H1 (cell line): ENCODE data around the gene TBPL2. TPM values are rescaled to one million over a fixed set of nuclear protein-coding genes. Genes with fewer than 3 reads are reported as not detected.

Experiments used
- CTCF ChIA-PET: fragments of 300-600 bp; sonication (Branson Sonifier 250); formaldehyde crosslinking; loops from one replicate; lab custom pipeline; 2021; ENCODE audit not compliant: partially characterized antibody; lab: Charles Lee
- POLR2A ChIA-PET: fragments of 300-600 bp; sonication (Branson Sonifier 250); formaldehyde crosslinking; loops from one replicate; lab custom pipeline; 2021; ENCODE audit warnings: inconsistent platforms; ENCODE audit not compliant: partially characterized antibody; lab: Charles Lee
- DNase-seq, 2 experiments: peaks; one replicate each; pipeline versions ENCODE4 v3.0.0 to v3.0.0-alpha.2; 2010 to 2022; ENCODE audit warnings: low spot score in 2 of 2, low read depth in 1 of 2, mixed read lengths in 1 of 2
- FAIRE-seq: peaks from 2 replicates; lab custom pipeline; 2011; peaks lifted over from hg19 to GRCh38; lab: Jason Lieb, UNC
- H2AFZ ChIP-seq: 2 replicates; pipeline ENCODE4 v1.8.1; 2012; ENCODE audit warnings: low read length, inconsistent platforms
- H2AK5ac ChIP-seq: 2 replicates; pipeline ENCODE4 v1.6.1; 2013; ENCODE audit warnings: low read depth, low read length
- H2BK120ac ChIP-seq: replicated peaks from 2 replicates; pipeline ENCODE3; 2013; ENCODE audit warnings: low read depth, low read length, inconsistent platforms
- H2BK12ac ChIP-seq: 2 replicates; pipeline ENCODE4 v1.6.1; 2013; ENCODE audit warnings: low read depth, low read length
- H2BK15ac ChIP-seq: 2 replicates; pipeline ENCODE4 v1.6.1; 2013; ENCODE audit warnings: low read length
- H2BK20ac ChIP-seq: 2 replicates; pipeline ENCODE4 v1.6.1; 2013; ENCODE audit warnings: low read length
- H2BK5ac ChIP-seq: 2 replicates; pipeline ENCODE4 v1.6.1; 2013; ENCODE audit warnings: low read depth, low read length
- H3K14ac ChIP-seq: 2 replicates; pipeline ENCODE4 v1.6.1; 2013; ENCODE audit warnings: inconsistent platforms; ENCODE audit not compliant: insufficient read length
- H3K18ac ChIP-seq: 2 replicates; pipeline ENCODE4 v1.6.1; 2013; ENCODE audit warnings: low read length; ENCODE audit errors: extremely low read depth
- H3K23ac ChIP-seq: 2 replicates; pipeline ENCODE4 v1.6.1; 2013; ENCODE audit warnings: inconsistent platforms; ENCODE audit not compliant: insufficient read length
- H3K23me2 ChIP-seq: 2 replicates; pipeline ENCODE4 v1.6.1; 2013; ENCODE audit warnings: low read depth, low read length
- H3K27ac ChIP-seq: 2 replicates; pipeline ENCODE4 v1.6.1; 2011; ENCODE audit warnings: low read depth, low read length, inconsistent platforms
- H3K27me3 ChIP-seq, 4 experiments: replicated peaks in 1 of 4; 1 replicate in 1 of 4; 2 replicates in 3 of 4; pipeline versions ENCODE4 v1.6.1 to v1.8.1; 2011 to 2013; ENCODE audit warnings: low read length in 3 of 4, mild to moderate bottlenecking in 3 of 4, inconsistent platforms in 2 of 4, mixed read lengths in 2 of 4, moderate library complexity in 1 of 4; ENCODE audit not compliant: control insufficient read depth in 3 of 4, insufficient read depth in 3 of 4; ENCODE audit errors: extremely low read depth in 1 of 4
- H3K36me3 ChIP-seq, 4 experiments: 2 replicates each; pipeline versions ENCODE4 v1.6.1 to v1.8.1; 2011 to 2013; ENCODE audit warnings: mild to moderate bottlenecking in 4 of 4, low read length in 3 of 4, moderate library complexity in 2 of 4, control low read depth in 1 of 4, inconsistent platforms in 1 of 4; ENCODE audit not compliant: insufficient read depth in 4 of 4, control insufficient read depth in 2 of 4
- H3K4ac ChIP-seq: replicated peaks from 2 replicates; pipeline ENCODE3; 2013; ENCODE audit warnings: low read length, low read depth, mixed read lengths, inconsistent platforms; ENCODE audit not compliant: insufficient read length
- H3K4me1 ChIP-seq, 4 experiments: replicated peaks in 1 of 4; 1 replicate in 1 of 4; 2 replicates in 3 of 4; pipeline versions ENCODE4 v1.6.1 to v1.8.1; 2011 to 2013; ENCODE audit warnings: low read length in 3 of 4, inconsistent platforms in 2 of 4, mixed read lengths in 1 of 4; ENCODE audit not compliant: insufficient read depth in 4 of 4, control insufficient read depth in 3 of 4
- H3K4me2 ChIP-seq, 2 experiments: 2 replicates each; pipeline versions ENCODE4 v1.6.1 to v1.8.1; 2011 to 2013; ENCODE audit warnings: low read depth in 2 of 2, low read length in 2 of 2, control low read depth in 1 of 2, inconsistent platforms in 1 of 2, mild to moderate bottlenecking in 1 of 2; ENCODE audit not compliant: insufficient read depth in 1 of 2
- H3K4me3 ChIP-seq, 4 experiments: fragments of 200-600, 300-600 bp in 1 of 4; sonication (generic), shearing (Covaris generic), sonication (Bioruptor Twin) in 1 of 4; 2 replicates each; pipeline versions ENCODE4 v1.5.1 to v1.8.1; 2011 to 2016; ENCODE audit warnings: low read length in 4 of 4, low read depth in 3 of 4, control low read depth in 2 of 4, inconsistent platforms in 2 of 4, mild to moderate bottlenecking in 2 of 4, mixed read lengths in 1 of 4, moderate library complexity in 1 of 4; ENCODE audit not compliant: insufficient read depth in 2 of 4; ENCODE audit errors: extremely low read depth in 1 of 4
- H3K56ac ChIP-seq: replicated peaks from 2 replicates; pipeline ENCODE3; 2013; ENCODE audit warnings: low read depth, mild to moderate bottlenecking, mixed read lengths, low read length, inconsistent platforms; ENCODE audit not compliant: insufficient read length
- H3K79me1 ChIP-seq: 2 replicates; pipeline ENCODE4 v1.6.1; 2013; ENCODE audit warnings: low read depth, low read length, control low read depth
- H3K79me2 ChIP-seq, 2 experiments: 2 replicates each; pipeline versions ENCODE4 v1.6.1 to v1.8.1; 2012 to 2013; ENCODE audit warnings: low read length in 2 of 2, mild to moderate bottlenecking in 2 of 2, inconsistent platforms in 1 of 2; ENCODE audit not compliant: insufficient read depth in 2 of 2, control insufficient read depth in 1 of 2
- H3K9ac ChIP-seq, 4 experiments: replicated peaks in 1 of 4; 1 replicate in 1 of 4; 2 replicates in 3 of 4; pipeline versions ENCODE4 v1.6.1 to v1.8.1; 2011 to 2013; ENCODE audit warnings: low read depth in 3 of 4, low read length in 3 of 4, control low read depth in 2 of 4, mild to moderate bottlenecking in 2 of 4, moderate library complexity in 2 of 4, inconsistent platforms in 1 of 4; ENCODE audit errors: extremely low read depth in 1 of 4
- H3K9me3 ChIP-seq, 2 experiments: 2 replicates each; pipeline versions ENCODE4 v1.6.1 to v1.8.1; 2012 to 2013; ENCODE audit warnings: mild to moderate bottlenecking in 2 of 2, moderate library complexity in 2 of 2, control low read depth in 1 of 2, inconsistent platforms in 1 of 2, low read depth in 1 of 2, low read length in 1 of 2, mixed read lengths in 1 of 2; ENCODE audit not compliant: insufficient read depth in 2 of 2
- H4K20me1 ChIP-seq, 2 experiments: replicated peaks in 1 of 2; 2 replicates each; pipeline versions ENCODE3 to v1.8.1; 2011 to 2013; ENCODE audit warnings: inconsistent platforms in 2 of 2, low read length in 2 of 2, mild to moderate bottlenecking in 1 of 2; ENCODE audit not compliant: insufficient read depth in 2 of 2, control insufficient read depth in 1 of 2
- H4K5ac ChIP-seq: 2 replicates; pipeline ENCODE4 v1.6.1; 2013; ENCODE audit warnings: low read length, low read depth, mixed read lengths, inconsistent platforms; ENCODE audit not compliant: insufficient read length
- H4K8ac ChIP-seq: 2 replicates; pipeline ENCODE4 v1.8.0; 2013; ENCODE audit warnings: mild to moderate bottlenecking, moderate library complexity, low read length, inconsistent platforms; ENCODE audit not compliant: insufficient read depth; ENCODE audit errors: extremely low read depth
- H4K91ac ChIP-seq: replicated peaks from 2 replicates; pipeline ENCODE3; 2013; ENCODE audit warnings: low read length, mixed read lengths, inconsistent platforms; ENCODE audit not compliant: insufficient read length
- BCL11A ChIP-seq, 2 experiments: IDR thresholded peaks; one replicate each; pipeline ENCODE4 v1.6.1; 2011; ENCODE audit warnings: low read depth in 2 of 2, low read length in 2 of 2, mild to moderate bottlenecking in 2 of 2
- KDM5A ChIP-seq: fragments of 200-600 bp; IDR thresholded peaks from 2 replicates; pipeline ENCODE4 v1.7.1; 2012; ENCODE audit warnings: mild to moderate bottlenecking, low read length, inconsistent platforms, mixed read lengths
- POLR2AphosphoS5 ChIP-seq: IDR thresholded peaks from 2 replicates; pipeline ENCODE4 v1.6.1; 2011; ENCODE audit warnings: low read depth, low read length
- SAP30 ChIP-seq: fragments of 300-600 bp; sonication (generic); IDR thresholded peaks from 2 replicates; pipeline ENCODE4 v1.7.1; 2012; ENCODE audit warnings: low read length, moderate library complexity, mild to moderate bottlenecking, inconsistent platforms; ENCODE audit not compliant: insufficient read depth, insufficient replicate concordance
- SUZ12 ChIP-seq: fragments of 200-600 bp; sonication (generic); IDR thresholded peaks from 2 replicates; pipeline ENCODE4 v1.6.1; 2012; ENCODE audit warnings: mild to moderate bottlenecking, inconsistent platforms, low read length, moderate library complexity, mixed read lengths
- WGBS, 2 experiments: shearing (Covaris generic) in 1 of 2; methylation state at CpG; one replicate each; pipeline versions ENCODE4 v1.1.6 to v1.1.7; 2013 to 2015; ENCODE audit warnings: low lambda C conversion rate in 2 of 2, mixed read lengths in 2 of 2, inconsistent platforms in 1 of 2, low coverage in 1 of 2, missing lambda C conversion rate in 1 of 2; ENCODE audit not compliant: insufficient replicate concordance in 2 of 2, insufficient coverage in 1 of 2, insufficient read length in 1 of 2; ENCODE audit errors: extremely low coverage in 1 of 2, missing lambda C conversion rate in 1 of 2; 5-methylcytosine and 5-hydroxymethylcytosine counted together
- polyA plus RNA-seq, 7 experiments: library from polyadenylated mRNA; depleted of rRNA in 3 of 7; stranded (reverse) in 5 of 7; unstranded in 2 of 7; fragments of >200 nt in 5 of 7; fragments of 200-250 nt in 2 of 7; gene quantifications; 1 replicate in 5 of 7; 2 replicates in 1 of 7; 4 replicates in 1 of 7; pipeline versions ENCODE4 v1.2.1 to v1.2.3, GENCODE V29; 2011 to 2013; ENCODE audit warnings: missing spikeins in 2 of 7, mixed read lengths in 2 of 7
- total RNA-seq: library from RNA; stranded (reverse); fragmentation: NEBNext Ultra II Directional; extraction: Animal tissue kit (Norgen Biotek cat#: 25700); gene quantifications from 2 replicates; pipeline ENCODE4 v1.2.1, GENCODE V29; 2021

TBPL2 gene
- total and polyA plus RNA-seq, 2 of the 8 experiments (the other 6 are each of a cell fraction or from before 2014, with no cell fraction given) = 0.03 TPM; not detected in 1

DNA sequence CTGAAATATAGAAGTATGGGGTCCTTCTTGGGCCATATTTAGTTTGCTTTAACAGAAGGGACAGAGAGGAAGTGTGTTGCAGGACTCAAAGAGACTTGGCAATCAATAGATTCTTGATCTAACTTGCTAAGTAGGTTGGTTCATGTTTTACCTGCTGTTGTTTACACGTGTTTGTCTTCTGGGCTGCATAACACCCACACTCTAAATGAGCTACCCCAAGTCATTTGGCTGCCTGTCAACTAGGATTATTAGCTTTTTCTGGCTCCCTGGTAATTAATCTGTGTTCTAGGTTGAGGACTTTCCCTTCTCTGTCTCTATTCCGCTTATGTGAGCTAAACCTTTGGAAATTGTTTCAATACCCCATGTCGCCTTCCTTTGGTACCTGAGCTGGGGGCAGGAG is 10.1 kb upstream of the TBPL2 start:
- FAIRE-seq = no peak
- Histone ChIP-seq H2BK120ac (no peak overlapping the region), H3K23ac (no peak overlapping the region), H3K9me3 (no peaks in the 10 kb centered on the region), H3K4me1 (peaks cover 0 to 7% (median 2%) of the 10 kb centered on the region in 4 experiments; a peak in 3 of 7 replicates), H2BK5ac (no peak overlapping the region), H3K23me2 (no peaks in the 10 kb centered on the region), H2AFZ (no peak overlapping the region), H2BK15ac (no peak overlapping the region), H3K4ac (no peak overlapping the region), H3K27me3 (no peaks in the 10 kb centered on the region), H3K4me3 (no peak overlapping the region), H3K79me1 (no peaks in the 10 kb centered on the region), H4K91ac (no peak overlapping the region), H4K8ac (no peak overlapping the region), H3K4me2 (no peak overlapping the region), H2AK5ac (no peak overlapping the region), H3K56ac (no peak overlapping the region), H2BK20ac (no peak overlapping the region), H3K36me3 (no peaks in the 10 kb centered on the region), H3K14ac (no peak overlapping the region), H3K79me2 (no peaks in the 10 kb centered on the region), H4K20me1 (no peaks in the 10 kb centered on the region), H3K18ac (no peak overlapping the region), H3K9ac (no peak overlapping the region), H3K27ac (no peak overlapping the region), H2BK12ac (no peak overlapping the region), H4K5ac (no peak overlapping the region)
- 88% methylated on average over 3 of the region's 3 CpGs; no CpG with 5 or more reads in 1 of the 2 experiments for WGBS, 2 experiments
- POLR2A ChIA-PET = no interaction called here
- peak in 1 of 2 experiments; percentile 17 for DNase-seq
- CTCF ChIA-PET = interaction anchor here (0.8 to 1.6 kb wide), 5 partner anchors 8 to 889 kb away, joined by 3 to 4 read pairs (median 3); no protein-coding TSS in a partner anchor
- TF ChIP-seq BCL11A (IDR thresholded peaks at IDR 0.05; ENCODE audit: low read depth in 2 of 2, low read length in 2 of 2) = no peak
- TF ChIP-seq SAP30 = no peak
- TF ChIP-seq KDM5A = no peak
- no peak for TF ChIP-seq SUZ12
- TF ChIP-seq POLR2AphosphoS5 = no peak
- TF ChIP-seq, all 59 proteins: peak for 0
